Fibroblast of villous mesenchyme (primary cell): ENCODE data around the gene TRAK2. TPM values are rescaled to one million over a fixed set of nuclear protein-coding genes. Genes with fewer than 3 reads are reported as not detected.

Experiments
- DNase-seq: peaks from one replicate; pipeline ENCODE4 v3.0.0-alpha.2; 2010; ENCODE audit warnings: low read depth
- H3K4me3 ChIP-seq: 2 replicates; pipeline ENCODE4 v1.5.1; 2011; ENCODE audit warnings: low read depth, mild to moderate bottlenecking, low read length
- total RNA-seq: library from RNA; depleted of rRNA; stranded (reverse); fragments of >200 nt; gene quantifications from 2 replicates; pipeline ENCODE4 v1.2.3, GENCODE V29; 2012
- TF ChIP-seq, protein P1 (sequence below): IDR thresholded peaks from 2 replicates; pipeline ENCODE4 v1.5.1; 2012; ENCODE audit warnings: low read depth, mild to moderate bottlenecking, low read length; ENCODE audit not compliant: insufficient read depth

Gene TRAK2
- total RNA-seq, 1 donor, result 51.0 TPM

DNA sequence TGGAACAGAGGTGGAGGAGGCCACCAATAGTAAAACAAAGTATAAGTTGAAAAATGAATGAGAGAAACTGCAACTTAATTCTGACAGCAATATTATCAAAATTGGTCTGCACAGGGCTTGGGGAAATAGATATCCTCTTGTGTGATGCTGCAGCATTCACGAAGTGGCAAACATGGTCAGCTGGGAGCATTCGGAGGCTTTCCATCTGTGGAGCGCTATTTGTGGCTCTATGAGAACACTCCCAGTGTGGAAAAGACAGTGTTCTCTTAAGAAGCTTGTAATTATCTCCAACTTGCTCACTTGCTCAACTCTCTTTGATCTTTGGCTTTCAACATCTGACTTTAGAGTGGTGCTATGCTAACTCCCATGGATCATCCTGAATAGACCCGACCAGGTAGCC is 91.0 kb downstream of the TRAK2 start:
- no peak for DNase-seq
- H3K4me3 ChIP-seq, result no peak overlapping the region
- TF ChIP-seq, protein P1, sequence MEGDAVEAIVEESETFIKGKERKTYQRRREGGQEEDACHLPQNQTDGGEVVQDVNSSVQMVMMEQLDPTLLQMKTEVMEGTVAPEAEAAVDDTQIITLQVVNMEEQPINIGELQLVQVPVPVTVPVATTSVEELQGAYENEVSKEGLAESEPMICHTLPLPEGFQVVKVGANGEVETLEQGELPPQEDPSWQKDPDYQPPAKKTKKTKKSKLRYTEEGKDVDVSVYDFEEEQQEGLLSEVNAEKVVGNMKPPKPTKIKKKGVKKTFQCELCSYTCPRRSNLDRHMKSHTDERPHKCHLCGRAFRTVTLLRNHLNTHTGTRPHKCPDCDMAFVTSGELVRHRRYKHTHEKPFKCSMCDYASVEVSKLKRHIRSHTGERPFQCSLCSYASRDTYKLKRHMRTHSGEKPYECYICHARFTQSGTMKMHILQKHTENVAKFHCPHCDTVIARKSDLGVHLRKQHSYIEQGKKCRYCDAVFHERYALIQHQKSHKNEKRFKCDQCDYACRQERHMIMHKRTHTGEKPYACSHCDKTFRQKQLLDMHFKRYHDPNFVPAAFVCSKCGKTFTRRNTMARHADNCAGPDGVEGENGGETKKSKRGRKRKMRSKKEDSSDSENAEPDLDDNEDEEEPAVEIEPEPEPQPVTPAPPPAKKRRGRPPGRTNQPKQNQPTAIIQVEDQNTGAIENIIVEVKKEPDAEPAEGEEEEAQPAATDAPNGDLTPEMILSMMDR, result no peak

DNA sequence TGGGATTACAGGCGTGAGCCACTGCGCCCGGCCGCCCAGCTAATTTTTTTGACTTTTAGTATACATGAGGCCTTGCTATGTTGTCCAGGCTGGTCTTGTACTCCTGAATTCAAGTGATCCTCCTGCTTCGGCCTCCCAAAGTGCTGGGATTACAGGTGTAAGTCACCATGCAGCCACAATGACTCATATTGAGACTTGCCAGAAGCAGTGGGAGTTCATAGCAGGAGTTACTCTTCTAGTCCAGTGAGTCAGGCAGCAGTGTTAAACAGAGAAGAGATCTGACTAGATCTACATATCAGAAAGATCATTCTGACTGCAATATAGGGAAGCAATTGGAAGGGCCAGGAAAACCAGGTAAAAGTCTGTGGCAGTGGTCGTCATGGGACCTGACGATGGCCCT is 92.6 kb downstream of the TRAK2 start:
- TF ChIP-seq, protein P1, result no peak
- no peak overlapping the region for H3K4me3 ChIP-seq
- DNase-seq, result peak; percentile 65

DNA sequence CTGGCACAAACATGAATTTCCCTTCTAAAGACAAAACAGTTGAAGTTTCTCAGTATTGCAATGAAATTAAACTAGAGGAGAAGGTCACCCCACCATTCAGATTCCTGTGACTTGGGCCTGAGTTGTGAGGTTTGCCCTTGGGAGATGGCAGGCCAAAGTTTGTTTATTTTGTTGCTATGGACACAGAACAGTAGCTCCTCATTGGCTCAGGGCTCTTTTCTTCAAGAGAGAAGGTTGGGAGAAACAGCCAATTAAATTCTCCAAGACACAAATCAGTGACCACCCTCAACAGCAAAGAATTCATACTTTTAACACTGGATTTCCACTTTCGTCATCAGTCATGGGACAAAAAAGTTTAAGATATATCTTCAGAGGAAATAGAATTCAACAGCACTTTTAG is 94.0 kb downstream of the TRAK2 start, which contains the start of gene FLACC1:
TSS of gene FLACC1 (minus strand) at position 125 of the 400 bp plus-strand sequence. CDS start 5,941 bp downstream, outside the sequence.
- DNase-seq, result peak; percentile 87
- no peak within 1 kb of the TSS for H3K4me3 ChIP-seq
- TF ChIP-seq, protein P1, result no peak

DNA sequence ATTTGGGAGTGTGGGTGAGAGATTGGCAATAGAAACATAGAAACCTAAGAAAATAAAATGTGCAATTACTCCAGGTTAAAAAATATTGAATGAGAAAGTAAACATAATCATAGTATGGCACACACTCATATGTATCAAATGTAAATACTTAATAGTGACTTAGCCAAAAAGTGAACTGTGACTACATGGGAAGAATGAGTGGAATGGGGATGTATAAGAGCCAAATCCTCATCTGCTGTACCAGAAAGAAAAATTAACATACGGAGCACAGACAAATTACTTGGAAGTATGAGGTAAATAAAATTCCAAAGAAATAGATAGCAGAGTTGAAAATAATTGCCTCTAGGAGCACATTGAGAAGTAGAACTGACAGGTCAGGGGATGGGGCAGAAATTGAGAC is 98.1 kb downstream of the TRAK2 start:
- no peak overlapping the region for H3K4me3 ChIP-seq
- TF ChIP-seq, protein P1, result no peak
- DNase-seq, result no peak

DNA sequence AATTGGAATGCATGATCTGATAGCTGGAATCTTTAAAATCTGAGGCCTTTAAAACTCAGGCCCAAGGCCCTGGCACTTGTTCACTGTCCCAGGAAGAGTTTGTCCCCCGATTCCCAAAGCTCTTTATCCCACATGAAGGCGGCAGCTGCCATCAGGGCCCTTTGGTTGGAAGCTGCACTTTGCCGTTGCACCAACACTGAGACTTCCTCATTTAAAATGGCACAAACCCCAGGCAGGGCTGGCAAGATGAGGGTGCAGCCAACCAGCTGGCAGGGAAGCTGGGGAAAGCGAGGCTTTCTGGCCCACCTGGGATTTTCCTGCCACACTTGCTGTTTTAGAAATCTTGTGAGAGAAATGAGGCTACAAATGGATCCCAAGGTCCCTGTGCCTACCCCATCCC is 100.4 kb downstream of the TRAK2 start:
- TF ChIP-seq, protein P1, result no peak
- DNase-seq, result no peak

DNA sequence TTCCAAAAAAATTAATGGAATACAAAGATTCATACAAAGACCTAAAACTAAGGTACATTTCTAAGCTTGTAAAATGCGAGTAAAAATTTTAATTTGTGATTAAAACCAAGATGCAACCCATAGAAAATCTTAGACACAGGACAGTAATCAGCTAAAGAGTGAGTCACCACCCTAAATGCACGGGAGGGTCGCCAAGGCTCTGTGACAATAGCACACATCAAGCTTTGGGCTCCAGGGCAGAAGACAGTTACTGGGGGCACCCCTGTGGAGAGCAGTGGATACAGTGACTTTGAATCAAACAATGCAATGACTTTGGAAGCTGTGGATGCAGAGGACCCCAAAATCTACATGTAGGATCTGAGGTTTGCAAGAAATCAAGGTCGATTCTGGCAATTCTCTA is 101.7 kb downstream of the TRAK2 start:
- no peak overlapping the region for H3K4me3 ChIP-seq
- TF ChIP-seq, protein P1, result no peak
- no peak for DNase-seq

More for the DNA sequence above, 100.4 kb downstream of the TRAK2 start:
- H3K4me3 ChIP-seq, result no peak overlapping the region

DNA sequence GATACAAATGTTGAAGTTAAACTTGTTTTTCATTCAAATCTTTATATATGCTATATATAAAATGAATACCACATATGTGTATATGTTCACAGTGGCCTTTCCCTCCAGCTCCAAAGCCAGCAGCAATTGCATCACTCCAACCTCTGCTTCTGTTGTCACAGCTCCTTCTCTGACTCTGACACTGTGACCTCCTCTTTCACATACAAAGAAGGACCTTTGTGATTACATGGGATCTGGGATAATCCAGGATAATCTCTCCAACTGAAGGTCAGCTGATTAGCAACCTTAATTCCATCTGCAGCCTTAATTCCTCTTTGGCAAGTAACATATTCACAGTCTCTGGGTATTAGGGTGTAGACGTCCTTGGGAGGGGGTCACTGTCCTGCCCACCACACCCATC is 102.5 kb downstream of the TRAK2 start:
- TF ChIP-seq, protein P1, result no peak
- no peak overlapping the region for H3K4me3 ChIP-seq
- no peak for DNase-seq
